ENCODE measurements around the gene SLC9B2. TPM values are rescaled to one million over a fixed set of nuclear protein-coding genes. Genes with fewer than 3 reads are reported as not detected.

SLC9B2 gene
- total RNA-seq, 2 experiments from 2014 or later, result 26.5 to 36.5 TPM

DNA sequence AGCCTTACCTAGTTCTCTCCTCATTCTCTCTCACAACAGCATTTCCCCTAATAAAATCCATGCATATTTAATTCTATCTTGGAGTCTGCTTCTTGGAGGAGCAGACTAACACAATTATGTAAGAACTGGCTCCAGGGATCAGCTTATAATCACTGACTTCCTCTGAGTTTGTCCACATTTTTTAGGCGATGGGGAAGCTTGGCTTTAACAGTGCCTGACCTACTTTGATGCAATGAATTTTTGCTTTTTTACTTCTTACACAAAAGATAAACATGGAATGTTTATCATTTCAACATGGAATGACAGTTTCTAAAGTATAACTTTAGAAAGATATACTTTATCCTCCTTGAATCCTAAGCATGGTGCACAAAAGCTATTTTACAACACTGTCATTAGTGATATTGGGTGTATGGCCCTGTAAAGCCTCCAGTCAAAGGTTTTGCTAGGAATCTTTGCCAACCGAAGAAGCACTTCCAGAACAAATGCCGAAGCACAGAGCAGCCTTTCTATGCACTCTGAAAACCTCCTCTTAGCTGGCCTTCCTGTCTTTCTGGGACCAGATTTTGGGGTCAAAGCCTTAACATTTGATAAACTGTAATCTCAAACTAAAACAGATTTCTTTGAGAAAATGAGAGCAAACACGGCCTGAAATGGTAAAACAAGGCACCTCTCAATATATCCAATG is 22.3 kb upstream of the SLC9B2 start:
- no peaks in the 10 kb centered on the region for H3K9me3 ChIP-seq (ENCODE audit: low read length)
- no peaks in the 10 kb centered on the region for H3K9me2 ChIP-seq (ENCODE audit: insufficient read depth, low read length)
- peak overlapping the region; percentile 69 for H3K4me3 ChIP-seq (ENCODE audit: low read depth, low read length, poor library complexity, severe bottlenecking)
- H2AFZ ChIP-seq (ENCODE audit: low read length), result peak overlapping the region; percentile 95
- no peak for DNase-seq (ENCODE audit: low spot score)
- ChIA-PET CTCF (ENCODE audit: unreplicated experiment) (no interaction called here), POLR2A (interaction anchor here (1.1 to 1.9 kb wide), 5 partner anchors 10 to 22 kb away, joined by 3 to 6 read pairs (median 4); partner anchors contain the start of gene SLC9B2)
- no peaks in the 10 kb centered on the region for H4K20me1 ChIP-seq (ENCODE audit: insufficient read depth, low read length)
- no peak overlapping the region for H3K27ac ChIP-seq (ENCODE audit: low read depth, low read length, poor library complexity, severe bottlenecking)
- intact Hi-C loops (cut with micrococcal nuclease; ENCODE audit: unreplicated experiment), result loop anchor here (5.0 kb wide), 3 partner anchors 272 to 752 kb away; partner anchors contain the start of genes NFKB1, SLC39A8 and UBE2D3
- no peaks in the 10 kb centered on the region for H3K79me2 ChIP-seq (ENCODE audit: insufficient read depth, low read depth, low read length)
- peaks cover 8% of the 10 kb centered on the region for H3K4me1 ChIP-seq (ENCODE audit: insufficient read depth, low read length, poor library complexity, severe bottlenecking)
- peak overlapping the region; percentile 88 for H3K4me2 ChIP-seq (ENCODE audit: low read length)
- no TSS peak for BruUV-seq (replicated peaks)
- no peaks in the 10 kb centered on the region for H3K36me3 ChIP-seq (ENCODE audit: insufficient read depth, low read length)
- no peak for TF ChIP-seq EZH2phosphoT487 (IDR thresholded peaks at IDR 0.05; ENCODE audit: borderline replicate concordance, low read depth, low read length)

DNA sequence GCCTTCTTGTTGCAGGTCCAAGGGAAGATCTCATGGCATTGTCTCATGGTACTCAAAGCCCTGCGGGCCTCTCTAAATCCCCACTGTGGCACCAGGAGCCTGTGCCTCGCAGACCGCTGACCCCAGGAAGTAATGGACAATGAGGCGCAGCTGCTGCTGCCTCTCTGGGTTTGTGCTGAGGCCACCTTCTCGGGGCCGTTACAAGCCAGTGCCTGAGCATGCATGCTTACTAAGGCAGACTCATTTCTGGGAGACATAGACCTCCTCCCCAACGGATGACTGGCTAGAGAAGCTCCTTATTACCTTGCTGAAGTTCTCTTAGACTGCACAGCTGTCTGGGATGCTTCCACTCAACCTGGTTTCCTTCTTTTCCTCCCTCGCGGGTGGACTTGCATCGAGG is 21.8 kb upstream of the SLC9B2 start:
- H2AFZ ChIP-seq (ENCODE audit: low read length), result no peak overlapping the region
- BruUV-seq (replicated peaks), result no TSS peak
- no peaks in the 10 kb centered on the region for H4K20me1 ChIP-seq (ENCODE audit: insufficient read depth, low read length)
- H3K36me3 ChIP-seq (ENCODE audit: insufficient read depth, low read length), result no peaks in the 10 kb centered on the region
- H3K4me1 ChIP-seq (ENCODE audit: insufficient read depth, low read length, poor library complexity, severe bottlenecking), result peaks cover 8% of the 10 kb centered on the region
- no peaks in the 10 kb centered on the region for H3K9me3 ChIP-seq (ENCODE audit: low read length)
- no peaks in the 10 kb centered on the region for H3K9me2 ChIP-seq (ENCODE audit: insufficient read depth, low read length)
- intact Hi-C loops (cut with micrococcal nuclease; ENCODE audit: unreplicated experiment), result loop anchor here (5.0 kb wide), 3 partner anchors 271 to 751 kb away; partner anchors contain the start of genes NFKB1, SLC39A8 and UBE2D3
- no peak for DNase-seq (ENCODE audit: low spot score)
- no peak overlapping the region for H3K4me3 ChIP-seq (ENCODE audit: low read depth, low read length, poor library complexity, severe bottlenecking)
- TF ChIP-seq, protein P1, sequence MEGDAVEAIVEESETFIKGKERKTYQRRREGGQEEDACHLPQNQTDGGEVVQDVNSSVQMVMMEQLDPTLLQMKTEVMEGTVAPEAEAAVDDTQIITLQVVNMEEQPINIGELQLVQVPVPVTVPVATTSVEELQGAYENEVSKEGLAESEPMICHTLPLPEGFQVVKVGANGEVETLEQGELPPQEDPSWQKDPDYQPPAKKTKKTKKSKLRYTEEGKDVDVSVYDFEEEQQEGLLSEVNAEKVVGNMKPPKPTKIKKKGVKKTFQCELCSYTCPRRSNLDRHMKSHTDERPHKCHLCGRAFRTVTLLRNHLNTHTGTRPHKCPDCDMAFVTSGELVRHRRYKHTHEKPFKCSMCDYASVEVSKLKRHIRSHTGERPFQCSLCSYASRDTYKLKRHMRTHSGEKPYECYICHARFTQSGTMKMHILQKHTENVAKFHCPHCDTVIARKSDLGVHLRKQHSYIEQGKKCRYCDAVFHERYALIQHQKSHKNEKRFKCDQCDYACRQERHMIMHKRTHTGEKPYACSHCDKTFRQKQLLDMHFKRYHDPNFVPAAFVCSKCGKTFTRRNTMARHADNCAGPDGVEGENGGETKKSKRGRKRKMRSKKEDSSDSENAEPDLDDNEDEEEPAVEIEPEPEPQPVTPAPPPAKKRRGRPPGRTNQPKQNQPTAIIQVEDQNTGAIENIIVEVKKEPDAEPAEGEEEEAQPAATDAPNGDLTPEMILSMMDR (conservative IDR thresholded peaks at IDR 0.05; ENCODE audit: low read length), result no peak
- no peak for TF ChIP-seq EZH2phosphoT487 (IDR thresholded peaks at IDR 0.05; ENCODE audit: borderline replicate concordance, low read depth, low read length)
- no peaks in the 10 kb centered on the region for H3K79me2 ChIP-seq (ENCODE audit: insufficient read depth, low read depth, low read length)
- ChIA-PET POLR2A (interaction anchor here (0.9 to 1.9 kb wide), 3 partner anchors 10 to 22 kb away, joined by 4 to 6 read pairs (median 5); partner anchors contain the start of gene SLC9B2), CTCF (ENCODE audit: unreplicated experiment) (no interaction called here)
- peak overlapping the region; percentile 88 for H3K4me2 ChIP-seq (ENCODE audit: low read length)
- H3K27ac ChIP-seq (ENCODE audit: low read depth, low read length, poor library complexity, severe bottlenecking), result no peak overlapping the region

DNA sequence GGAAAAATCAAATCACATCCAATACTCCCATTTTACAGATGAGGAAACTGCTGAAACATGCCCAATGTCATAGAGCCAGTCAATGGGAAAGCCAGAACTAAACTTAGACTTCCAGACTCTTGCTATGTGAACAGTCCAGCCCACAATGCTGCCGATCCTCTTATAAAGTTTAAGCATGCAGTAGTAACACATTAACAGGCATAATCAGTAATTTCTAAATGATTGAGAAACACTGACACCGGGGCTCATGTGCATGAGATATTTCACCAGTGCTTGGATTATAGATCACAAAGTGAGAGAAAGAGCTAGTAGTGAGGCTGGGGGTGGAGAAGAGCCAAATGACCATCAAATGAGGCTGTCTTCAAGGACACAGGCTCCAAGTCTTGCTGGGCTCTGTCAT is 20.6 kb upstream of the SLC9B2 start:
- H3K27ac ChIP-seq (ENCODE audit: low read depth, low read length, poor library complexity, severe bottlenecking), result no peak overlapping the region
- no peaks in the 10 kb centered on the region for H3K9me2 ChIP-seq (ENCODE audit: insufficient read depth, low read length)
- DNase-seq (ENCODE audit: low spot score), result no peak
- peaks cover 18% of the 10 kb centered on the region for H3K4me1 ChIP-seq (ENCODE audit: insufficient read depth, low read length, poor library complexity, severe bottlenecking)
- no peaks in the 10 kb centered on the region for H3K36me3 ChIP-seq (ENCODE audit: insufficient read depth, low read length)
- H3K4me2 ChIP-seq (ENCODE audit: low read length), result no peak overlapping the region
- no peaks in the 10 kb centered on the region for H3K9me3 ChIP-seq (ENCODE audit: low read length)
- no peaks in the 10 kb centered on the region for H3K79me2 ChIP-seq (ENCODE audit: insufficient read depth, low read depth, low read length)
- POLR2A ChIA-PET, result no interaction called here
- H2AFZ ChIP-seq (ENCODE audit: low read length), result no peak overlapping the region
- H3K4me3 ChIP-seq (ENCODE audit: low read depth, low read length, poor library complexity, severe bottlenecking), result no peak overlapping the region
- CTCF ChIA-PET (ENCODE audit: unreplicated experiment), result no interaction called here
- intact Hi-C loops (cut with micrococcal nuclease; ENCODE audit: unreplicated experiment), result loop anchor here (5.0 kb wide), 3 partner anchors 270 to 750 kb away; partner anchors contain the start of genes NFKB1, SLC39A8 and UBE2D3
- no TSS peak for BruUV-seq (replicated peaks)
- no peaks in the 10 kb centered on the region for H4K20me1 ChIP-seq (ENCODE audit: insufficient read depth, low read length)
- TF ChIP-seq EZH2phosphoT487 (IDR thresholded peaks at IDR 0.05; ENCODE audit: borderline replicate concordance, low read depth, low read length), result no peak
- TF ChIP-seq, protein P1 (conservative IDR thresholded peaks at IDR 0.05; ENCODE audit: low read length), result no peak

Measured in OCI-LY7 (cell line).